HCT116 (cell line): Measurements from ENCODE around the gene NAPB. TPM values are rescaled to one million over a fixed set of nuclear protein-coding genes. Genes with fewer than 3 reads are reported as not detected.

Experiments
- ATAC-seq: fragments of 200-7000 bp; cut with Tn5 transposase; 2 replicates; pipeline ENCODE4 v1.9.1; 2020; ENCODE audit warnings: mild to moderate bottlenecking, moderate library complexity
- BruUV-seq: library from RNA; stranded (reverse); fragments of 400-500 nt; replicated peaks from 2 replicates; lab custom pipeline; 2021; lab: Mats Ljungman, UMichigan
- CTCF ChIA-PET: fragments of 300-600 bp; sonication (Branson Sonifier 250); formaldehyde crosslinking; loops from one replicate; lab custom pipeline; 2021; ENCODE audit warnings: antibody characterized with exemption; lab: Charles Lee
- POLR2A ChIA-PET: fragments of 300-600, 350-600 bp; sonication (Branson Sonifier 250); formaldehyde crosslinking; loops from one replicate; lab custom pipeline; 2021; ENCODE audit warnings: antibody characterized with exemption; lab: Charles Lee
- RAD21 ChIA-PET, 2 experiments: fragments of 300-600 bp; sonication (Branson Sonifier 250); formaldehyde crosslinking; loops; one replicate each; lab custom pipeline; 2023; ENCODE audit warnings: low total read pairs in 2 of 2; ENCODE audit not compliant: uncharacterized antibody in 2 of 2, unreplicated experiment in 2 of 2, low non-redundant PET in 1 of 2; lab: Charles Lee
- DNase-seq: peaks from one replicate; pipeline ENCODE4 v3.0.0-alpha.2; 2010; ENCODE audit warnings: low read depth, low spot score
- H2AFZ ChIP-seq: fragments of 200-600 bp; shearing (Covaris generic), sonication (generic); 2 replicates; pipeline ENCODE4 v1.6.1; 2017; ENCODE audit warnings: low read depth, mixed run types, mixed read lengths, antibody characterized with exemption, low read length; ENCODE audit not compliant: poor library complexity, severe bottlenecking
- H3K27ac ChIP-seq: 2 replicates; pipeline ENCODE4 v1.5.1; 2012; ENCODE audit warnings: low read depth, low read length
- H3K27me3 ChIP-seq: fragments of 200-600 bp; sonication (generic); 2 replicates; pipeline ENCODE4 v1.6.1; 2016; ENCODE audit warnings: mixed run types, low read length, mixed read lengths; ENCODE audit not compliant: insufficient read depth
- H3K36me3 ChIP-seq, 2 experiments: fragments of 200-500 bp in 1 of 2; fragments of 200-600 bp in 1 of 2; sonication (Bioruptor generic) in 1 of 2; sonication (generic) in 1 of 2; 2 replicates each; pipeline versions ENCODE4 v1.5.1 to v1.6.1; 2014 to 2016; ENCODE audit warnings: low read length in 2 of 2, inconsistent platforms in 1 of 2, mixed read lengths in 1 of 2, mixed run types in 1 of 2; ENCODE audit not compliant: insufficient read depth in 2 of 2, control insufficient read depth in 1 of 2
- H3K4me1 ChIP-seq, 2 experiments: fragments of 200-600 bp in 1 of 2; sonication (generic) in 1 of 2; 2 replicates each; pipeline versions ENCODE4 v1.5.1 to v1.6.1; 2012 to 2017; ENCODE audit warnings: low read length in 2 of 2, inconsistent platforms in 1 of 2, mild to moderate bottlenecking in 1 of 2, mixed read lengths in 1 of 2, mixed run types in 1 of 2, moderate library complexity in 1 of 2; ENCODE audit not compliant: insufficient read depth in 2 of 2, control insufficient read depth in 1 of 2
- H3K4me2 ChIP-seq: fragments of 200-600 bp; sonication (generic); 2 replicates; pipeline ENCODE4 v1.6.1; 2017; ENCODE audit warnings: mixed run types, low read length, mixed read lengths
- H3K4me3 ChIP-seq, 2 experiments: fragments of 200-600 bp in 1 of 2; sonication (generic) in 1 of 2; replicated peaks in 1 of 2; 2 replicates each; pipeline ENCODE4 v1.5.1; 2011 to 2016; ENCODE audit warnings: low read length in 2 of 2, control low read depth in 1 of 2, low read depth in 1 of 2, mild to moderate bottlenecking in 1 of 2, mixed read lengths in 1 of 2, mixed run types in 1 of 2
- H3K79me2 ChIP-seq: fragments of 200-600 bp; sonication (generic); 2 replicates; pipeline ENCODE4 v1.6.1; 2017; ENCODE audit warnings: mild to moderate bottlenecking, mixed run types, low read length, moderate library complexity, mixed read lengths; ENCODE audit not compliant: insufficient read depth
- H3K9ac ChIP-seq: fragments of 200-600 bp; sonication (generic); 2 replicates; pipeline ENCODE4 v1.6.1; 2016; ENCODE audit warnings: low read length, mixed read lengths
- H3K9me2 ChIP-seq: fragments of 200-600 bp; sonication (generic), shearing (Covaris generic); 2 replicates; pipeline ENCODE4 v1.6.1; 2017; ENCODE audit warnings: mixed run types, mild to moderate bottlenecking, moderate library complexity; ENCODE audit not compliant: insufficient read depth
- H3K9me3 ChIP-seq, 2 experiments: fragments of 200-500 bp in 1 of 2; fragments of 200-600 bp in 1 of 2; sonication (Bioruptor generic) in 1 of 2; sonication (generic) in 1 of 2; 2 replicates each; pipeline ENCODE4 v1.6.1; 2014 to 2017; ENCODE audit warnings: low read length in 2 of 2, mixed read lengths in 2 of 2, inconsistent platforms in 1 of 2, low read depth in 1 of 2, mild to moderate bottlenecking in 1 of 2, mixed run types in 1 of 2, moderate library complexity in 1 of 2; ENCODE audit not compliant: control insufficient read depth in 1 of 2, insufficient read depth in 1 of 2
- H4K20me1 ChIP-seq: fragments of 200-600 bp; sonication (generic), shearing (Covaris generic); 2 replicates; pipeline ENCODE4 v1.6.1; 2017; ENCODE audit warnings: mixed run types, mild to moderate bottlenecking, moderate library complexity; ENCODE audit not compliant: insufficient read depth
- EGR1 ChIP-seq: IDR thresholded peaks from 2 replicates; pipeline ENCODE4 v1.6.1; 2012; ENCODE audit warnings: low read depth
- ELF1 ChIP-seq: IDR thresholded peaks from 2 replicates; pipeline ENCODE4 v1.6.1; 2012; ENCODE audit warnings: low read depth, borderline replicate concordance
- EZH2phosphoT487 ChIP-seq: fragments of 200-600 bp; IDR thresholded peaks from 2 replicates; pipeline ENCODE4 v1.6.1; 2018; ENCODE audit warnings: antibody characterized with exemption, borderline replicate concordance
- JUND ChIP-seq: IDR thresholded peaks from 2 replicates; pipeline ENCODE4 v1.6.1; 2012
- POLR2A ChIP-seq: IDR thresholded peaks from 2 replicates; pipeline ENCODE4 v1.7.0; 2011; ENCODE audit warnings: borderline replicate concordance; ENCODE audit not compliant: insufficient read depth, insufficient read length; ENCODE audit errors: extremely low read depth
- POLR2AphosphoS5 ChIP-seq: IDR thresholded peaks from 2 replicates; pipeline ENCODE4 v1.6.1; 2011; ENCODE audit warnings: mild to moderate bottlenecking, low read depth, low read length, moderate library complexity
- SP1 ChIP-seq: IDR thresholded peaks from 2 replicates; pipeline ENCODE4 v1.6.1; 2012; ENCODE audit warnings: low read depth
- TCF7L2 ChIP-seq: IDR thresholded peaks from 2 replicates; pipeline ENCODE4 v1.7.0; 2011; ENCODE audit warnings: borderline replicate concordance, inconsistent platforms; ENCODE audit not compliant: insufficient read depth, insufficient read length; ENCODE audit errors: extremely low read depth
- YY1 ChIP-seq: IDR thresholded peaks from 2 replicates; pipeline ENCODE4 v1.6.1; 2011; ENCODE audit warnings: low read length, low read depth, moderate library complexity, mild to moderate bottlenecking; ENCODE audit not compliant: insufficient replicate concordance; ENCODE audit errors: extremely low read depth
- ZFX ChIP-seq: fragments of 450-650 bp; IDR thresholded peaks from 2 replicates; pipeline ENCODE4 v1.6.1; 2017
- ZNF274 ChIP-seq: fragments of 200-500 bp; sonication (Bioruptor generic); IDR thresholded peaks from 2 replicates; pipeline ENCODE4 v1.6.1; 2014; ENCODE audit warnings: mild to moderate bottlenecking, low read depth, low read length, inconsistent platforms
- intact Hi-C: fragments of 100-400 bp; cut with micrococcal nuclease; formaldehyde crosslinking; loops from 2 replicates; pipeline ENCODE4 v1.10.0; 2022
- total RNA-seq: library from RNA; stranded (reverse); gene quantifications from one replicate; pipeline ENCODE4 v1.2.1, GENCODE V29; 2021; ENCODE audit not compliant: unreplicated experiment
- TF ChIP-seq, protein P1 (sequence below), 3 experiments: fragments of 200-600 bp in 1 of 3; sonication (generic) in 1 of 3; IDR thresholded peaks in 2 of 3; conservative IDR thresholded peaks in 1 of 3; 2 replicates each; pipeline ENCODE4 v1.5.1; 2012 to 2017; ENCODE audit warnings: low read depth in 2 of 3, low read length in 2 of 3, antibody characterized with exemption in 1 of 3, borderline replicate concordance in 1 of 3, control low read depth in 1 of 3, mild to moderate bottlenecking in 1 of 3, mixed read lengths in 1 of 3, mixed run types in 1 of 3, moderate library complexity in 1 of 3; ENCODE audit not compliant: insufficient read depth in 1 of 3

NAPB gene
- total RNA-seq, 1 experiment from 2014 or later, result 7.9 TPM

DNA sequence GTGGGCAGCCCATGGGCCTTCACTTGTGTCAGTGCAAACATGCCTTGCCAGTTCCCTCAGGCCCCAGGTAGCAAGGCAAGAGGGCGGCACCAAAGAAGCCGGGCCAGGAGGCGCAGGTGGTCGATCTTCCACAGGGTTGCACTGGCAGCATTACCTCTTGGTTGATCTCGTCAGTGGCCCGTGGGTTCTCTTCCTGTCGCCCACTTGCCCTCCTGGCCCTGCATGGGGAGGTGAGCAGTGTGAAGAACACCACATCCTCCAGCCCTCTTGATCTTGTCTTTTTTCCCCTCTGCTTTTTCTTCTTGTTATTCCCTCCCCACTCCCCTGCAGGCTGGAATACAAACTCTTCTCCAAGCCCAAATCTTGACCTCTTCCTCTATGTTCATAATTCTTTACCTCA, 34.4 kb upstream of the NAPB start:
- RAD21 ChIA-PET, result no interaction called here

More for the DNA sequence above, 34.4 kb upstream of the NAPB start:
- intact Hi-C loops, result no loop called here
- no peak for TF ChIP-seq EGR1
- no peak for TF ChIP-seq YY1
- TF ChIP-seq POLR2AphosphoS5, result no peak
- no peak for TF ChIP-seq TCF7L2
- no peak for TF ChIP-seq JUND
- no peak for TF ChIP-seq SP1
- TF ChIP-seq EZH2phosphoT487, result no peak
- TF ChIP-seq POLR2A, result no peak
- no peak for TF ChIP-seq ZFX
- no peak for TF ChIP-seq ELF1
- no peak for TF ChIP-seq ZNF274
- TF ChIP-seq, protein P1, sequence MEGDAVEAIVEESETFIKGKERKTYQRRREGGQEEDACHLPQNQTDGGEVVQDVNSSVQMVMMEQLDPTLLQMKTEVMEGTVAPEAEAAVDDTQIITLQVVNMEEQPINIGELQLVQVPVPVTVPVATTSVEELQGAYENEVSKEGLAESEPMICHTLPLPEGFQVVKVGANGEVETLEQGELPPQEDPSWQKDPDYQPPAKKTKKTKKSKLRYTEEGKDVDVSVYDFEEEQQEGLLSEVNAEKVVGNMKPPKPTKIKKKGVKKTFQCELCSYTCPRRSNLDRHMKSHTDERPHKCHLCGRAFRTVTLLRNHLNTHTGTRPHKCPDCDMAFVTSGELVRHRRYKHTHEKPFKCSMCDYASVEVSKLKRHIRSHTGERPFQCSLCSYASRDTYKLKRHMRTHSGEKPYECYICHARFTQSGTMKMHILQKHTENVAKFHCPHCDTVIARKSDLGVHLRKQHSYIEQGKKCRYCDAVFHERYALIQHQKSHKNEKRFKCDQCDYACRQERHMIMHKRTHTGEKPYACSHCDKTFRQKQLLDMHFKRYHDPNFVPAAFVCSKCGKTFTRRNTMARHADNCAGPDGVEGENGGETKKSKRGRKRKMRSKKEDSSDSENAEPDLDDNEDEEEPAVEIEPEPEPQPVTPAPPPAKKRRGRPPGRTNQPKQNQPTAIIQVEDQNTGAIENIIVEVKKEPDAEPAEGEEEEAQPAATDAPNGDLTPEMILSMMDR (IDR thresholded peaks at IDR 0.05 in 2 of 3, conservative IDR thresholded peaks at IDR 0.05 in 1 of 3; ENCODE audit: borderline replicate concordance in 1 of 3, insufficient read depth in 1 of 3, low read depth in 2 of 3, low read length in 2 of 3), result no peak
- Histone ChIP-seq H3K27ac (no peak overlapping the region), H2AFZ (no peak overlapping the region), H4K20me1 (no peaks in the 10 kb centered on the region), H3K9ac (no peak overlapping the region), H3K36me3 (no peaks in the 10 kb centered on the region), H3K4me3 (no peak overlapping the region), H3K4me2 (no peak overlapping the region), H3K27me3 (peaks cover 13% of the 10 kb centered on the region; the same call in 1 of the 2 replicates), H3K9me3 (no peaks in the 10 kb centered on the region), H3K9me2 (no peaks in the 10 kb centered on the region), H3K4me1 (no peaks in the 10 kb centered on the region), H3K79me2 (no peaks in the 10 kb centered on the region)
- DNase-seq (no peak), ATAC-seq (no peak)
- BruUV-seq, result no TSS peak
- CTCF ChIA-PET, result no interaction called here
- POLR2A ChIA-PET, result no interaction called here
